ENCODE data around the gene ANGEL1.

Gene ANGEL1

GRCh38 chr14:76778546-76779215 lies 34.0 kb downstream of the ANGEL1 start:
- DNase-seq, result no peak

GRCh38 chr14:76777721-76778120 lies 35.0 kb downstream of the ANGEL1 start:
- no peak for DNase-seq

- DNase-seq, result peak; percentile 53
Observed at GRCh38 chr14:76776428-76777251, 36.0 kb downstream of the ANGEL1 start.

- no peak for DNase-seq
Observed at GRCh38 chr14:76775695-76776427, 36.8 kb downstream of the ANGEL1 start.

- DNase-seq, result no peak
Observed at GRCh38 chr14:76774821-76775694, 37.6 kb downstream of the ANGEL1 start.

GRCh38 chr14:76773956-76774820 lies 38.5 kb downstream of the ANGEL1 start:
- no peak for DNase-seq

GRCh38 chr14:76773188-76773885 lies 39.3 kb downstream of the ANGEL1 start:
- DNase-seq, result peak; percentile 95

- peak; percentile 97 for DNase-seq
Observed at GRCh38 chr14:76772300-76773187, 40.1 kb downstream of the ANGEL1 start.

GRCh38 chr14:76771437-76771980 lies 41.2 kb downstream of the ANGEL1 start:
- peak; percentile 52 for DNase-seq

GRCh38 chr14:76770521-76771436 lies 41.9 kb downstream of the ANGEL1 start:
- DNase-seq, result no peak

GRCh38 chr14:76769636-76770292 lies 42.9 kb downstream of the ANGEL1 start:
- DNase-seq, result no peak

- DNase-seq, result no peak
Observed at GRCh38 chr14:76768671-76769500, 43.8 kb downstream of the ANGEL1 start.

- DNase-seq, result peak; percentile 99
Observed at GRCh38 chr14:76767681-76768656, 44.7 kb downstream of the ANGEL1 start.

- DNase-seq, result no peak
Observed at GRCh38 chr14:76765461-76765931, 47.2 kb downstream of the ANGEL1 start.
